ENCODE measurements around the gene PLPP2.

PLPP2 gene

DNA sequence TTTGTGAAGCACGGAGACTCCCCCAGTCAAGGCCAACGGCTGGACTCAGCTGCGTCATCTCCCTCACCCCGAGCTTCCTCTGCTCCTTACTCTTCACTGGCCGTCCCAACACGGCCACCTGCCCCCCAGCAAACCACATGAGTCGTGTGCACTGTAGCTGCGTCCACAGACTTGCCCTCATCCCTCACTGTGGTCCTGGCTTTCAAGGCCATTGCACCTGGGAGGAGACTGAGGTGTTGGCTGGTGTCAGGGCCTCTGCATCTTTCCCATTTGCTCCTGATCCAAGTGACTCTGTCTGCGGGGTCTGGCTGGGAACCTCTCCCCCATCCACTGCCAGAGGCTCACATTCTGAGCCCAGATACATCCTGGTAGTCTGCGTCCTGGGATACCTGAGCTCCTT lies 11.5 kb downstream of the PLPP2 start:
- TF ChIP-seq, protein P1, sequence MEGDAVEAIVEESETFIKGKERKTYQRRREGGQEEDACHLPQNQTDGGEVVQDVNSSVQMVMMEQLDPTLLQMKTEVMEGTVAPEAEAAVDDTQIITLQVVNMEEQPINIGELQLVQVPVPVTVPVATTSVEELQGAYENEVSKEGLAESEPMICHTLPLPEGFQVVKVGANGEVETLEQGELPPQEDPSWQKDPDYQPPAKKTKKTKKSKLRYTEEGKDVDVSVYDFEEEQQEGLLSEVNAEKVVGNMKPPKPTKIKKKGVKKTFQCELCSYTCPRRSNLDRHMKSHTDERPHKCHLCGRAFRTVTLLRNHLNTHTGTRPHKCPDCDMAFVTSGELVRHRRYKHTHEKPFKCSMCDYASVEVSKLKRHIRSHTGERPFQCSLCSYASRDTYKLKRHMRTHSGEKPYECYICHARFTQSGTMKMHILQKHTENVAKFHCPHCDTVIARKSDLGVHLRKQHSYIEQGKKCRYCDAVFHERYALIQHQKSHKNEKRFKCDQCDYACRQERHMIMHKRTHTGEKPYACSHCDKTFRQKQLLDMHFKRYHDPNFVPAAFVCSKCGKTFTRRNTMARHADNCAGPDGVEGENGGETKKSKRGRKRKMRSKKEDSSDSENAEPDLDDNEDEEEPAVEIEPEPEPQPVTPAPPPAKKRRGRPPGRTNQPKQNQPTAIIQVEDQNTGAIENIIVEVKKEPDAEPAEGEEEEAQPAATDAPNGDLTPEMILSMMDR (IDR thresholded peaks at IDR 0.05), result no peak
- no peak for DNase-seq (ENCODE audit: low spot score)

GRCh38 chr19:279231-279630 lies 12.0 kb downstream of the PLPP2 start:
- Histone ChIP-seq H3K27ac (no peak overlapping the region), H3K4me3 (no peak overlapping the region)
- DNase-seq (ENCODE audit: low spot score), result no peak
- TF ChIP-seq, protein P1 (IDR thresholded peaks at IDR 0.05), result no peak

More for the DNA sequence above, 11.5 kb downstream of the PLPP2 start:
- Histone ChIP-seq H3K27ac (no peak overlapping the region), H3K4me3 (no peak overlapping the region)

GRCh38 chr19:277581-278165 lies 13.5 kb downstream of the PLPP2 start:
- Histone ChIP-seq H3K4me3 (no peak overlapping the region), H3K27ac (no peak overlapping the region)
- TF ChIP-seq, protein P1 (IDR thresholded peaks at IDR 0.05), result no peak
- DNase-seq (ENCODE audit: low spot score), result no peak

GRCh38 chr19:277131-277530 lies 14.1 kb downstream of the PLPP2 start:
- TF ChIP-seq, protein P1 (IDR thresholded peaks at IDR 0.05), result no peak
- DNase-seq (ENCODE audit: low spot score), result no peak
- no peak overlapping the region for H3K27ac ChIP-seq

DNA sequence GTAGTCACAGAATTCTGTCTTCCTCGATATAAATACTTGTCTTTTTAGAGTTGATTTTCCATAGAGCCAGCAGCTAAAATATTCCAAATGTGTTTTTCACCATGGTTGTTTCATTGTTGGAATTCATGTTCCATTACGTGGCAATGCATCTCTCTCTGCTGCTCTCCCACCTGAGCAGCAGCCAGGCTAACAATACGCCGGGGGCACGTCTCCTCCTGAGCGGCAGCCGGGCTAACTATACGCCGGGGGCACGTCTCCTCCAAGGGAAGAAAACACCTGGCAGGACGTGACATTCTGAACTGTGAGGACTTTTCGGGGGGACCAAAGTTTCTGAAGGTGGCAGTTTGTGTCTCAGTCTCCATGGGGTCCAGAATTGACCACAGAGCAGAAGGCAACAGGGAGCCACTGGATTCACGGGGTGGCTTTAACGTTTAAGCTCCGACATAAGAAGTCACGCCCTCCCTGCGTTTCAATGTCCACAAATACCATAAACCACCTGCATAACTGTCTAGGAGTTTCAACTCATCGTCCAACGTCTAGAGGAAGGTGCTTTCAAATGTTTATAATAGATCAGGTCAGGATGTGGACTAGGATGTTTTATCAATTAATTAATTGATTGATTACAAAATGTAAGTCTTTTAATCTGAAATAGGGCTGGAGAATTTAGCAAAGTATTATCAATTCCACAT lies 15.1 kb downstream of the PLPP2 start:
- no peak for DNase-seq (ENCODE audit: low spot score)
- TF ChIP-seq, protein P1 (IDR thresholded peaks at IDR 0.05), result no peak
- no peak overlapping the region for H3K27ac ChIP-seq
- H3K4me3 ChIP-seq, result no peak overlapping the region

More at GRCh38 chr19:277131-277530, 14.1 kb downstream of the PLPP2 start:
- no peak overlapping the region for H3K4me3 ChIP-seq

GRCh38 chr19:275000-275399 lies 16.2 kb downstream of the PLPP2 start:
- Histone ChIP-seq H3K27ac (no peak overlapping the region), H3K4me3 (no peak overlapping the region)
- no peak for DNase-seq (ENCODE audit: low spot score)
- TF ChIP-seq, protein P1 (IDR thresholded peaks at IDR 0.05), result no peak

- H3K4me3 ChIP-seq, result no peak overlapping the region
- TF ChIP-seq, protein P1 (IDR thresholded peaks at IDR 0.05), result no peak
- no peak for DNase-seq (ENCODE audit: low spot score)
These were observed 17.8 kb downstream of the PLPP2 start for GRCh38 chr19:273393-273792.

More at GRCh38 chr19:273393-273792, 17.8 kb downstream of the PLPP2 start:
- no peak overlapping the region for H3K27ac ChIP-seq
